GM18858 (cell line): Measurements from ENCODE around the gene COA3.

ENCODE experiments used
- ATAC-seq: cut with Tn5 transposase; IDR thresholded peaks from one replicate; pipeline ENCODE4 v1.9.1; 2021; ENCODE audit not compliant: unreplicated experiment

The COA3 gene

GRCh38 chr17:42798383-42799380, at the start of gene COA3, which contains the start of gene CNTD1:
Gene COA3, minus strand, starts transcription at chr17:42798704. Its CDS starts 23 bp downstream, at chr17:42798681.
Gene CNTD1, plus strand, starts transcription at chr17:42798861. Its CDS starts 207 bp downstream, at chr17:42799068.
- peak; percentile 53 for ATAC-seq

- no peak for ATAC-seq
Observed at GRCh38 chr17:42848093-42848492, 49.6 kb upstream of the COA3 start.

- ATAC-seq: no peak
Observed at GRCh38 chr17:42846594-42847280, 48.2 kb upstream of the COA3 start.

- no peak for ATAC-seq
Observed at GRCh38 chr17:42845918-42846593, 47.6 kb upstream of the COA3 start.

GRCh38 chr17:42845556-42845917, 47.0 kb upstream of the COA3 start:
- ATAC-seq: no peak

GRCh38 chr17:42844761-42845555, 46.5 kb upstream of the COA3 start:
- ATAC-seq: no peak

- ATAC-seq: no peak
Observed at GRCh38 chr17:42844271-42844670, 45.8 kb upstream of the COA3 start, which contains the start of gene AOC2. Gene AOC2, plus strand, starts transcription at chr17:42844580. Its CDS starts 47 bp downstream, at chr17:42844627.

GRCh38 chr17:42843358-42843934, 44.9 kb upstream of the COA3 start:
- ATAC-seq: no peak

GRCh38 chr17:42841975-42842685, 43.6 kb upstream of the COA3 start:
- ATAC-seq: no peak

- no peak for ATAC-seq
Observed at GRCh38 chr17:42835732-42836131, 37.2 kb upstream of the COA3 start.

- ATAC-seq: no peak
Observed at GRCh38 chr17:42833767-42834422, 35.4 kb upstream of the COA3 start.

- ATAC-seq: peak; percentile 65
Observed at GRCh38 chr17:42832934-42833766, 34.6 kb upstream of the COA3 start, which contains the start of gene PSME3. Gene PSME3, plus strand, starts transcription at chr17:42833397. Its CDS starts 235 bp downstream, at chr17:42833632.

- no peak for ATAC-seq
Observed at GRCh38 chr17:42832213-42832933, 33.9 kb upstream of the COA3 start.

GRCh38 chr17:42830971-42831370, 32.5 kb upstream of the COA3 start:
- no peak for ATAC-seq

- no peak for ATAC-seq
Observed at GRCh38 chr17:42827472-42827871, 29.0 kb upstream of the COA3 start.

- ATAC-seq: no peak
Observed at GRCh38 chr17:42821176-42821575, 22.7 kb upstream of the COA3 start.

- no peak for ATAC-seq
Observed at GRCh38 chr17:42819939-42820535, 21.5 kb upstream of the COA3 start.
